PC-9 (cell line): Measurements from ENCODE around the gene PTPMT1. TPM values are rescaled to one million over a fixed set of nuclear protein-coding genes. Genes with fewer than 3 reads are reported as not detected.
"Not testable (repeated sequence)": the region's sequence is repeated elsewhere in the genome, so short reads cannot be mapped to it uniquely, and the experiment has no call there.

ENCODE experiments used
- BruUV-seq: library from RNA; stranded (reverse); fragments of 400-500 nt; replicated peaks from 2 replicates; lab custom pipeline; 2021; lab: Mats Ljungman, UMichigan
- CTCF ChIA-PET: fragments of 300-600 bp; sonication (Branson Sonifier 250); formaldehyde crosslinking; loops from one replicate; lab custom pipeline; 2022; ENCODE audit warnings: antibody characterized with exemption; lab: Charles Lee
- POLR2A ChIA-PET: fragments of 300-600 bp; sonication (Branson Sonifier 250); formaldehyde crosslinking; loops from one replicate; lab custom pipeline; 2022; ENCODE audit warnings: antibody characterized with exemption; ENCODE audit not compliant: unreplicated experiment; lab: Charles Lee
- DNase-seq, 2 experiments: peaks; one replicate each; pipeline versions ENCODE4 v3.0.0 to v3.0.0-alpha.2; 2015 to 2022; ENCODE audit warnings: mixed read lengths in 1 of 2
- H2AFZ ChIP-seq: fragments of 200-600 bp; sonication (generic); 2 replicates; pipeline ENCODE4 v1.8.1; 2017; ENCODE audit warnings: antibody characterized with exemption
- H3F3A ChIP-seq: fragments of 200-600 bp; sonication (generic); 2 replicates; pipeline ENCODE4 v1.8.1; 2017; ENCODE audit warnings: antibody characterized with exemption, mild to moderate bottlenecking, low read depth; ENCODE audit not compliant: insufficient read depth
- H3K27ac ChIP-seq: fragments of 200-600 bp; sonication (generic); 2 replicates; pipeline ENCODE4 v1.6.1; 2016; ENCODE audit warnings: mixed run types
- H3K27me3 ChIP-seq: fragments of 200-600 bp; sonication (generic); 2 replicates; pipeline ENCODE4 v1.6.1; 2016; ENCODE audit warnings: low read depth, mixed run types; ENCODE audit not compliant: insufficient read depth
- H3K36me3 ChIP-seq: fragments of 200-600 bp; sonication (generic); 2 replicates; pipeline ENCODE4 v1.6.1; 2016; ENCODE audit warnings: low read depth, mixed run types
- H3K4me1 ChIP-seq: fragments of 200-600 bp; sonication (generic); replicated peaks from 2 replicates; pipeline ENCODE4 v1.6.1; 2016; ENCODE audit warnings: mixed run types; ENCODE audit not compliant: insufficient read depth
- H3K4me2 ChIP-seq: fragments of 200-600 bp; sonication (generic); 2 replicates; pipeline ENCODE4 v1.6.1; 2017; ENCODE audit warnings: mixed run types
- H3K4me3 ChIP-seq: fragments of 200-600 bp; sonication (generic); 2 replicates; pipeline ENCODE4 v1.6.1; 2016; ENCODE audit warnings: mixed run types
- H3K79me2 ChIP-seq: fragments of 200-600 bp; sonication (generic); 2 replicates; pipeline ENCODE4 v1.6.1; 2017; ENCODE audit warnings: low read depth, mixed run types
- H3K9me2 ChIP-seq: fragments of 200-600 bp; sonication (generic); 2 replicates; pipeline ENCODE4 v1.8.1; 2017; ENCODE audit warnings: mild to moderate bottlenecking; ENCODE audit not compliant: insufficient read depth
- H3K9me3 ChIP-seq: fragments of 200-600 bp; sonication (generic); 2 replicates; pipeline ENCODE4 v1.8.1; 2016; ENCODE audit warnings: low read depth; ENCODE audit not compliant: insufficient read depth
- H4K20me1 ChIP-seq: fragments of 200-600 bp; sonication (generic); 2 replicates; pipeline ENCODE4 v1.8.1; 2017; ENCODE audit not compliant: insufficient read depth
- EZH2 ChIP-seq: fragments of 200-600 bp; sonication (generic); IDR thresholded peaks from 2 replicates; pipeline ENCODE4 v1.8.0; 2017; ENCODE audit warnings: antibody characterized with exemption, low read depth
- intact Hi-C: fragments of 100-400 bp; cut with micrococcal nuclease; formaldehyde crosslinking; loops from one replicate; pipeline ENCODE4 v1.10.0; 2022; ENCODE audit not compliant: unreplicated experiment
- total RNA-seq: library from RNA; stranded (reverse); gene quantifications from 2 replicates; pipeline ENCODE4 v1.2.3, GENCODE V29; 2021
- TF ChIP-seq, protein P1 (sequence below): fragments of 200-600 bp; sonication (generic); conservative IDR thresholded peaks from 2 replicates; pipeline ENCODE4 v1.6.1; 2017; ENCODE audit warnings: mixed run types, antibody characterized with exemption, mild to moderate bottlenecking, moderate library complexity

Gene PTPMT1
- total RNA-seq, 1 experiment from 2014 or later = 79.0 TPM

DNA sequence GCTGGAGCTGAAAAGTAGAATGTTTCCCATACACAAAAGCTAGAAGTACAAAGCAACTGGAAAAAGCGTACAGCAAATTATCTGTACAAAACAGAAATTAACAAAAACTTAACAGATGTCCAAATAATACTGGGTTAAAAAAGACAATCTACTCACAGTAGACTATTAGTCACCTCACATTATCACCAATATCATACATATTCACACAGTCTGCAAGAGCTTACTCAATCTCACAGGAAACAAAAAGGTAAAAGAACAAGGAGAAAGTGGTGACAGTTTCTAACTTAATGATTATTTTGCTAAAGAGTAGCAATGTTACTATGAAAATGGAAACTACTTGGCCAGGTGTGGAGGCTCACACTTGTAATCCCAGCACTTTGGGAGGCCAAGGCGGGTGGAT lies 24.3 kb upstream of the PTPMT1 start:
- no peaks in the 10 kb centered on the region for H3K27me3 ChIP-seq
- peaks cover 34% of the 10 kb centered on the region for H3K4me1 ChIP-seq
- H3K9me3 ChIP-seq = no peaks in the 10 kb centered on the region
- no peak for DNase-seq
- H2AFZ ChIP-seq = no peak overlapping the region
- intact Hi-C loops = no loop called here
- ChIA-PET POLR2A (interaction anchor here (0.6 to 0.7 kb wide), 2 partner anchors 32 to 170 kb away, joined by 4 to 5 read pairs; no protein-coding TSS in a partner anchor), CTCF (interaction anchor here (1.5 kb wide), 1 partner anchor 11 kb away, joined by 4 read pairs; the partner anchor contains the start of gene CELF1)
- peaks cover 29% of the 10 kb centered on the region for H3F3A ChIP-seq
- H3K4me3 ChIP-seq = no peak overlapping the region
- 0 out of 2 replicates have a peak, but pooled peaks cover 5% of the 10 kb centered on the region for H3K36me3 ChIP-seq
- TF ChIP-seq, protein P1, sequence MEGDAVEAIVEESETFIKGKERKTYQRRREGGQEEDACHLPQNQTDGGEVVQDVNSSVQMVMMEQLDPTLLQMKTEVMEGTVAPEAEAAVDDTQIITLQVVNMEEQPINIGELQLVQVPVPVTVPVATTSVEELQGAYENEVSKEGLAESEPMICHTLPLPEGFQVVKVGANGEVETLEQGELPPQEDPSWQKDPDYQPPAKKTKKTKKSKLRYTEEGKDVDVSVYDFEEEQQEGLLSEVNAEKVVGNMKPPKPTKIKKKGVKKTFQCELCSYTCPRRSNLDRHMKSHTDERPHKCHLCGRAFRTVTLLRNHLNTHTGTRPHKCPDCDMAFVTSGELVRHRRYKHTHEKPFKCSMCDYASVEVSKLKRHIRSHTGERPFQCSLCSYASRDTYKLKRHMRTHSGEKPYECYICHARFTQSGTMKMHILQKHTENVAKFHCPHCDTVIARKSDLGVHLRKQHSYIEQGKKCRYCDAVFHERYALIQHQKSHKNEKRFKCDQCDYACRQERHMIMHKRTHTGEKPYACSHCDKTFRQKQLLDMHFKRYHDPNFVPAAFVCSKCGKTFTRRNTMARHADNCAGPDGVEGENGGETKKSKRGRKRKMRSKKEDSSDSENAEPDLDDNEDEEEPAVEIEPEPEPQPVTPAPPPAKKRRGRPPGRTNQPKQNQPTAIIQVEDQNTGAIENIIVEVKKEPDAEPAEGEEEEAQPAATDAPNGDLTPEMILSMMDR = no peak
- TF ChIP-seq EZH2 = no peak
- peaks cover 92% of the 10 kb centered on the region for H4K20me1 ChIP-seq
- no peaks in the 10 kb centered on the region for H3K9me2 ChIP-seq
- peaks cover 96% of the 10 kb centered on the region for H3K79me2 ChIP-seq
- H3K4me2 ChIP-seq = peak overlapping the region; percentile 46
- no TSS peak for BruUV-seq
- H3K27ac ChIP-seq = peak overlapping the region; percentile 63

DNA sequence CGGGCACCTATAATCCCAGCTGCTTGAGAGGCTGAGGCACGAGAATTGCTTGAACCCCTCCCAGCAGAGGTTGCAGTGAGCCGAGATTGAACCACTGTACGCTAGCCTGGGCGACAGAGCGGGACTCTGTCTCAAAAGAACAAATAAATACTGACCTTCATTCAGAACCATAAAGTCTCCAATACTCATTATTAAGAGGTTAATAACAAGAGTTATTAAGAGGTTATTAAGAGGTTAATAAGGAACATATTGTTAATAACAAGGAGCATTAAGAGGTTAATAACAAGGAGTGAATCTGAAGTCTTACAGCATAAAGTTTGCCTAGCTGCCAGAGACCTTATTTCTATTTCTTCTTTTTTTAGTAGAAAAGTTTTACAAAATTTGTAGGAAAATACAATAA lies 20.1 kb upstream of the PTPMT1 start:
- POLR2A ChIA-PET = no interaction called here
- Histone ChIP-seq H3K27me3 (no peaks in the 10 kb centered on the region), H3F3A (peaks cover 19% of the 10 kb centered on the region), H4K20me1 (peaks cover 84% of the 10 kb centered on the region), H3K9me2 (no peaks in the 10 kb centered on the region), H2AFZ (no peak overlapping the region), H3K4me1 (peaks cover 25% of the 10 kb centered on the region), H3K27ac (no peak overlapping the region), H3K36me3 (peaks cover 13% of the 10 kb centered on the region), H3K79me2 (peaks cover 95% of the 10 kb centered on the region), H3K9me3 (no peaks in the 10 kb centered on the region), H3K4me2 (no peak overlapping the region), H3K4me3 (no peak overlapping the region)
- no peak for TF ChIP-seq EZH2
- TF ChIP-seq, protein P1 = no peak
- CTCF ChIA-PET = no interaction called here
- no peak for DNase-seq
- BruUV-seq = no TSS peak
- intact Hi-C loops = no loop called here

DNA sequence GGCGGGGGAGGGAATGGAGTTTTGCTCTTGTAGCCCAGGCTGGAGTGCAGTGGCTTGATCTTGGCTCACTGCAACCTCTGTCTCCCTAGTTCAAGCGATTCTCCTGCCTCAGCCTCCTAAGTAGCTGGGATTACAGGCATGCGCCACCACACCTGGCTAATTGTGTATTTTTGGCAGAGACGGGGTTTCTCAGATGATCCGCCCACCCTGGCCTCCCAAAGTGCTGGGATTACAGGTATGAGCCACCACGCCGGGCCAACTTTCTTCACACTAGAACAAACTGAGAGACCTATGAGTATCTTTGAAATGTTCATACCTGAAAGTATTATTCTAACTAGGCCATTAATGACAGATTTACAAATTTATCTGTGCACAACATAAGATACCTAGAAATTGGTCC lies 19.1 kb upstream of the PTPMT1 start:
- H3K4me3 ChIP-seq, H3K4me2 ChIP-seq, H3K9me2 ChIP-seq, H3K9me3 ChIP-seq, H3K27me3 ChIP-seq, H2AFZ ChIP-seq, DNase-seq, BruUV-seq, POLR2A ChIA-PET, intact Hi-C loops, CTCF ChIA-PET, H3K27ac ChIP-seq: not testable (repeated sequence)
- Histone ChIP-seq H3K79me2 (peaks cover 95% of the 10 kb centered on the region), H4K20me1 (peaks cover 79% of the 10 kb centered on the region), H3K36me3 (peaks cover 20% of the 10 kb centered on the region), H3K4me1 (peaks cover 25% of the 10 kb centered on the region), H3F3A (peaks cover 17% of the 10 kb centered on the region; the same call in 1 of the 2 replicates)
